Fibroblast of lung (primary cell): ENCODE results near the gene ACBD3. TPM values are rescaled to one million over a fixed set of nuclear protein-coding genes. Genes with fewer than 3 reads are reported as not detected.

Experiments
- DNase-seq, 2 donors: peaks; one replicate each; pipeline versions ENCODE4 v3.0.0 to v3.0.0-alpha.2; 2010; ENCODE audit warnings: low read depth in 2 of 2
- H2AFZ ChIP-seq: 2 replicates; pipeline ENCODE4 v1.5.1; 2012; ENCODE audit warnings: low read length, control low read depth, inconsistent platforms
- H3K27ac ChIP-seq: 2 replicates; pipeline ENCODE4 v1.5.1; 2011; ENCODE audit warnings: low read length, control low read depth; ENCODE audit not compliant: insufficient read depth
- H3K27me3 ChIP-seq: 2 replicates; pipeline ENCODE4 v1.5.1; 2011; ENCODE audit warnings: mild to moderate bottlenecking, low read length; ENCODE audit not compliant: control insufficient read depth, insufficient read depth
- H3K36me3 ChIP-seq: 2 replicates; pipeline ENCODE4 v1.5.1; 2011; ENCODE audit warnings: low read length; ENCODE audit not compliant: control insufficient read depth, insufficient read depth
- H3K4me1 ChIP-seq: 2 replicates; pipeline ENCODE4 v1.5.1; 2011; ENCODE audit warnings: low read length; ENCODE audit not compliant: control insufficient read depth, insufficient read depth; ENCODE audit errors: extremely low read depth
- H3K4me2 ChIP-seq: 2 replicates; pipeline ENCODE4 v1.5.1; 2011; ENCODE audit warnings: low read length, control low read depth; ENCODE audit not compliant: insufficient read depth; ENCODE audit errors: extremely low read depth
- H3K4me3 ChIP-seq, 4 experiments: fragments of 200-600 bp in 1 of 4; sonication (generic) in 1 of 4; replicated peaks in 1 of 4; 2 replicates each; pipeline ENCODE4 v1.5.1; 2011 to 2016; ENCODE audit warnings: low read length in 4 of 4, low read depth in 3 of 4, mild to moderate bottlenecking in 3 of 4, control low read depth in 2 of 4, inconsistent platforms in 1 of 4, mixed read lengths in 1 of 4; ENCODE audit not compliant: insufficient read depth in 1 of 4; ENCODE audit errors: control extremely low read depth in 1 of 4
- H3K79me2 ChIP-seq: 2 replicates; pipeline ENCODE4 v1.5.1; 2012; ENCODE audit warnings: mild to moderate bottlenecking, low read length, inconsistent platforms; ENCODE audit not compliant: control insufficient read depth, insufficient read depth
- H3K9ac ChIP-seq: 2 replicates; pipeline ENCODE4 v1.5.1; 2011; ENCODE audit warnings: mild to moderate bottlenecking, low read length, control low read depth; ENCODE audit not compliant: insufficient read depth
- H3K9me3 ChIP-seq: 2 replicates; pipeline ENCODE4 v1.5.1; 2012; ENCODE audit warnings: low read depth, low read length; ENCODE audit not compliant: control insufficient read depth, insufficient read depth
- H4K20me1 ChIP-seq: 2 replicates; pipeline ENCODE4 v1.5.1; 2011; ENCODE audit warnings: low read length; ENCODE audit not compliant: control insufficient read depth, insufficient read depth; ENCODE audit errors: extremely low read depth
- EZH2 ChIP-seq: IDR thresholded peaks from 2 replicates; pipeline ENCODE4 v1.5.1; 2012; ENCODE audit warnings: low read length, control low read depth, mild to moderate bottlenecking; ENCODE audit errors: missing control alignments
- polyA plus RNA-seq, 2 donors: library from polyadenylated mRNA; depleted of rRNA in 1 of 2; stranded (reverse) in 1 of 2; unstranded in 1 of 2; fragments of >200 nt; gene quantifications; 2 replicates each; pipeline ENCODE4 v1.2.1, GENCODE V29; 2011 to 2012; ENCODE audit warnings: missing spikeins in 1 of 2
- total RNA-seq: library from RNA; depleted of rRNA; stranded (reverse); fragments of >200 nt; gene quantifications from 2 replicates; pipeline ENCODE4 v1.2.1, GENCODE V29; 2014
- TF ChIP-seq, protein P1 (sequence below), 2 donors: IDR thresholded peaks in 1 of 2; conservative IDR thresholded peaks in 1 of 2; 1 replicate in 1 of 2; 2 replicates in 1 of 2; pipeline ENCODE4 v1.5.1; 2011 to 2012; ENCODE audit warnings: low read length in 2 of 2, control low read depth in 1 of 2, inconsistent platforms in 1 of 2, low read depth in 1 of 2, mild to moderate bottlenecking in 1 of 2

The ACBD3 gene
- total and polyA plus RNA-seq, 2 donors (not counting 1 experiment from before 2014, with no cell fraction given) = 67.7 to 85.0 TPM

DNA sequence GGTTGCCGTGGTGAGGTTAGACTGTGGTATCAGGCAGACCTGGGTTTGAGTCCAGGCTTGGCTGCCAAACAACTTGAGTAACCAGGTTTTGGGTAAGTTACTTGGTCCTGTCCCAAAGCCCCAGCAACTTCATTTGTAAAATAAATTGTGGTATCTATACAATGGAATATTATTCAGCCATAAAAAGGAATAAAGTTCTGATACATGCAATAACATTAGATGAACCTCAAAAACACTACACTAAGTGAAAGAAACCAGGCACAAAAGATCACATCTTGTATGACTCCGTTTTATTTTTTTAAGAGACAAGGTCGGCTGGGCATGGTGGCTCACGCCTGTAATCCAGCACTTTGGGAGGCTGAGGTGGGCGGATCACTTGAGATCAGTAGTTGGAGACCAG, 20.5 kb upstream of the ACBD3 start:
- TF ChIP-seq, protein P1, sequence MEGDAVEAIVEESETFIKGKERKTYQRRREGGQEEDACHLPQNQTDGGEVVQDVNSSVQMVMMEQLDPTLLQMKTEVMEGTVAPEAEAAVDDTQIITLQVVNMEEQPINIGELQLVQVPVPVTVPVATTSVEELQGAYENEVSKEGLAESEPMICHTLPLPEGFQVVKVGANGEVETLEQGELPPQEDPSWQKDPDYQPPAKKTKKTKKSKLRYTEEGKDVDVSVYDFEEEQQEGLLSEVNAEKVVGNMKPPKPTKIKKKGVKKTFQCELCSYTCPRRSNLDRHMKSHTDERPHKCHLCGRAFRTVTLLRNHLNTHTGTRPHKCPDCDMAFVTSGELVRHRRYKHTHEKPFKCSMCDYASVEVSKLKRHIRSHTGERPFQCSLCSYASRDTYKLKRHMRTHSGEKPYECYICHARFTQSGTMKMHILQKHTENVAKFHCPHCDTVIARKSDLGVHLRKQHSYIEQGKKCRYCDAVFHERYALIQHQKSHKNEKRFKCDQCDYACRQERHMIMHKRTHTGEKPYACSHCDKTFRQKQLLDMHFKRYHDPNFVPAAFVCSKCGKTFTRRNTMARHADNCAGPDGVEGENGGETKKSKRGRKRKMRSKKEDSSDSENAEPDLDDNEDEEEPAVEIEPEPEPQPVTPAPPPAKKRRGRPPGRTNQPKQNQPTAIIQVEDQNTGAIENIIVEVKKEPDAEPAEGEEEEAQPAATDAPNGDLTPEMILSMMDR (conservative IDR thresholded peaks at IDR 0.05 in 1 of 2, IDR thresholded peaks at IDR 0.05 in 1 of 2; ENCODE audit: low read depth in 1 of 2, low read length in 2 of 2) = no peak
- no peak for TF ChIP-seq EZH2
- DNase-seq = no peak
- Histone ChIP-seq H3K4me1 (no peaks in the 10 kb centered on the region), H3K4me2 (no peak overlapping the region), H3K36me3 (no peaks in the 10 kb centered on the region), H3K27ac (no peak overlapping the region), H4K20me1 (no peaks in the 10 kb centered on the region), H3K9ac (no peak overlapping the region), H3K79me2 (no peaks in the 10 kb centered on the region), H3K4me3 (no peak overlapping the region), H3K9me3 (no peaks in the 10 kb centered on the region), H2AFZ (no peak overlapping the region), H3K27me3 (no peaks in the 10 kb centered on the region)

DNA sequence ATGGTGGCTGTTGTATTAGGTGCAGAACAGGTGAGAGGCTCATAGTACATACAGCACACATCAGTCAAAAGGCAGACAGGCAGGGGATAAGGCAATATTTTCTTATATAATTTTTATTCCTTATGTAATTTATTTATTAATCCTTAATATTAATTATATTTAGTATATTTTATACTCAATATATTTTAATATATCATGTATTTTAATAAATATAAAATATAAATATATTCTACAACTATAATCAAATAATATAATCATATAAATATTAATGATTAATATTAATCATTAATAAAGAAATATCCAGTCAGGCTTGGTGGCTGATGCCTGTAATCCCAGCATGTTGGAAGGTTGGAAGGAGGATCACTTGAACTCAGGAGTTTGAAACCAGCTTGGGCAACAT, 17.7 kb upstream of the ACBD3 start:
- H3K36me3 ChIP-seq = no peaks in the 10 kb centered on the region
- H3K79me2 ChIP-seq = no peaks in the 10 kb centered on the region
- no peaks in the 10 kb centered on the region for H3K4me1 ChIP-seq
- H3K27ac ChIP-seq = no peak overlapping the region
- H3K4me3 ChIP-seq = no peak overlapping the region
- no peak for TF ChIP-seq EZH2
- TF ChIP-seq, protein P1 (conservative IDR thresholded peaks at IDR 0.05 in 1 of 2, IDR thresholded peaks at IDR 0.05 in 1 of 2; ENCODE audit: low read depth in 1 of 2, low read length in 2 of 2) = no peak
- no peak overlapping the region for H3K9ac ChIP-seq
- DNase-seq = no peak
- H3K27me3 ChIP-seq = no peaks in the 10 kb centered on the region
- H3K4me2 ChIP-seq = no peak overlapping the region
- H2AFZ ChIP-seq = no peak overlapping the region
- H4K20me1 ChIP-seq = no peaks in the 10 kb centered on the region
- no peaks in the 10 kb centered on the region for H3K9me3 ChIP-seq

DNA sequence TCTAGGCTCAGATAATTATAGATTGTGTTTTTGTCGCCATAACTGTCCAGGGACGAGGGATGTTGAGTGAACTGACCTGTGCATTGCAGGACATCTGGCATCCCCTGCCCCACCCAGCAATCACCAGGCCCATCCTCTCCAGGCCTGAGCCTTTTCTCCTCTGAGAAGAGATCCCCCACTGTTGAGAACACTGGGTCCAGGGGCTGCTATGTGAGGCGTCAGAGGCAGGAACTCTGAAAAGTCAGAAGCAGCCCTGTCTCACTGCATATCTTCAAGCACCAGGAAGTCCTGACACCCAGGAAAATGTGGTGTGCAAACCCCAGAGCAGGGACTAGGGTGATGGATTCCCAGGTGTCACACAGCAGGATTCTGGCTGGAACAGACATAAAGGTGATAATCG, 17.1 kb upstream of the ACBD3 start:
- Histone ChIP-seq H3K4me1 (no peaks in the 10 kb centered on the region), H3K27ac (no peak overlapping the region), H4K20me1 (no peaks in the 10 kb centered on the region), H3K36me3 (no peaks in the 10 kb centered on the region), H3K9me3 (no peaks in the 10 kb centered on the region), H2AFZ (no peak overlapping the region), H3K27me3 (no peaks in the 10 kb centered on the region), H3K9ac (no peak overlapping the region), H3K4me3 (no peak overlapping the region), H3K79me2 (no peaks in the 10 kb centered on the region), H3K4me2 (no peak overlapping the region)
- no peak for DNase-seq
- no peak for TF ChIP-seq EZH2
- TF ChIP-seq, protein P1 (conservative IDR thresholded peaks at IDR 0.05 in 1 of 2, IDR thresholded peaks at IDR 0.05 in 1 of 2; ENCODE audit: low read depth in 1 of 2, low read length in 2 of 2) = no peak
